GM19328 (cell line): Measurements from ENCODE around the gene MTX1.

Source experiments
- ATAC-seq: cut with Tn5 transposase; IDR thresholded peaks from one replicate; pipeline ENCODE4 v1.9.1; 2021; ENCODE audit warnings: mild to moderate bottlenecking, moderate library complexity; ENCODE audit not compliant: unreplicated experiment

The MTX1 gene

DNA sequence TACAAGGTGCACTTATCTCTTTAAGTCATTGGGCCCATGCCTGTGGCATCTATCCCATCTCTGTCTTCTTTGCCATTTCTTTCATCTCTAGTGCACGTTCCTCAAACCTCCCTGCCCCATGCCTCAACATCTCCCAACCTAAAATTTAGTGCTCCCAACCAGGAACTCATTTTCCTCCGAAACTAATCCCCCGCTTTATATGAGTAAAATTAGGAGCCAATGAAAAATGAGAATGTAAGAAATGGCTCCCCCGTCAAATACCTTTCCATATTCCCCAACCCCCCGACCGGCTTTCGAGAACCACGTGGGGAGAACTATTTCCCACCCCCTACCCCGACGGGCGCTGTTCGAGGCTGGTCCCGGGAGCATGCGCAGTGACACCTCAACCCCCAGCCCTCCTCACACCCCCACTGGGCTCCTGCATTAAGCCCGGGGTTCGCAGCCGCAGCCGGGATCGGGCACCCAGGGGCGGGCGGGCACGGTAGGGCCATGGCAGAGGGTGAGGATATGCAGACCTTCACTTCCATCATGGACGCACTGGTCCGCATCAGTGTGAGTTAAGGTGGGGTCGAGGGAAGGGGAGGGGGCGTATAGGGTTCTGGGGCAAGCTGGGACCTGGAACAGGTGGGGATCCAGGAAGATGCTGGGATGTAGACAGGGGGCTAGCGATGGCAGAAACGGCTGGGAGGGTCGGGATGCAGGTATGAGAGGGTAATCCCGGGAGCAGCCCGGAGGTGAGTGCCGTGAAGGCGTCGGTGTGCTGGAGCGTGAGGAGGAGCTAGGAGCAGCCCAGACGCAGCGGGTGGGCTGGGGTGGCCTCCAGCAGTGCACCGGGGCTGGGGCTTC, 34.8 kb upstream of the MTX1 start, which contains the start of gene TRIM46:
Gene TRIM46, plus strand, starts transcription at position 372 of the 846 bp plus-strand sequence. Its CDS starts 118 bp downstream, at position 490.
- no peak for ATAC-seq

DNA sequence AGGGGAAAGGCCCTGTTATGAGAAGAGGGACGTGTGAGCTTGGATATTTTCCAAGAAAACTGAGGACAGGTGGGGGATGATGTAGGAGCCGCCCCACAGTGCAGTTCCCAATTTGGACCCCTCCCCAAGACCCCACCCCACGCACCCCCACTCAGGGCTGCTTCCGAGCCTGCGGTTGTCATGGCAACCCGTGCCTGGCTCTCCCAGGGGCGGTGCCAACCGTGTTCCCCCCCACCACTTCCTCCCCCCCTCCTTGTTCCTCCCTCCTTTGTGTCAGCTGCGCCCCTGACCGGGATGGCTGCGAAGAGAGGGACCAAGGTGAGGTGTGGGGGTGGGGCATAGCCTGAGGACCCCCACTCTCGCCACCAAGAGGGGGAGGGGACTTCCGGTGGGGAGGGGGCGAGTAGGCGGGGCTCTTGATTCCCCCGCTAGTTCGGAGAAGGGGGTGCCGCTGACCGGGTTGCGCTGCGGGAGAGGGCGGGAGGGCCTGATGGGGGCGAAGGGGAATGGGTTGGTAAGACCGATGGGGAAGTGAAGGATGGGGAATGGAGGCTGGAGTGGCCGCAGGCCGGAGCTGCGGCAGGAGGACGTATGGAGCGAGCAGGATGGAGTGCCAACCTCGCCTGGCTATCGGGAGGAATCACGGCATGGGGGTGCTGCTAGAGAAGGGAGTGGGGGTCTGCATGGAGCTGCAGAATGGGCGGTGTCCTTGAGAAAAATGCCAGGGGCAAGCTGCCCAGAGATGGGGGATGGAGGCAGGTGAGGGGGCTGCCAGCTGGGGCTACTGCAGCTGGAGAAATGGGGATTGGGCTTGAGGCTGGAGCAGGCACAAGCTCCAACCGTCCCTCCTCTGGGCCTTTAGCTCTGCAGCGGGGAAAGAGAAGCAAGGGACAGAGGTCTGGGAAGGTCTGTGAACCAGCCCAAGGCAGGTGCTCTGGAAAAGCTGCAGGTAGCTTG, 33.9 kb upstream of the MTX1 start:
- ATAC-seq: no peak

DNA sequence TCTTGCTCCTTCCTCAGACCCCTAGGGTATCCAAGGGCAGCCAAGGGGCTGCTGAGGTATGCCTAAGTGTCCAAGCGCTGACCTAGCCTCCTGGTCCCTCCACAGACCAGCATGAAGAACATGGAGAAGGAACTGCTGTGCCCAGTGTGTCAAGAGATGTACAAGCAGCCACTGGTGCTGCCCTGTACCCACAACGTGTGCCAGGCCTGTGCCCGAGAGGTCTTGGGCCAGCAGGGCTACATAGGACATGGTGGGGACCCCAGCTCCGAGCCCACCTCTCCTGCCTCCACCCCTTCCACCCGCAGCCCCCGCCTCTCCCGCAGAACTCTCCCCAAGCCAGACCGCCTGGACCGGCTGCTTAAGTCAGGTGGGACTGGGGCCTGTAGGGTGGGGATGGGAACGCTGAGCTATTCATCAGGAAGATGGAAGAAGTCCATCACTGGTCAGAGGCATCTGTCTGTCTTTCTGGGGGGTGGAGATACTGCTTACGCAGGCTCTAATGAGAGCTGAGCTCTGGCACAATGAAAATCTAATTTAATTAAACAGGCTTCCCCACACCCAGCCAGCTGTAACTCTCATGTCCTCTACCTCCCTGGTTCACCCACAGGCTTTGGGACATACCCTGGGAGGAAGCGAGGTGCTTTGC, 33.1 kb upstream of the MTX1 start:
- ATAC-seq: no peak

DNA sequence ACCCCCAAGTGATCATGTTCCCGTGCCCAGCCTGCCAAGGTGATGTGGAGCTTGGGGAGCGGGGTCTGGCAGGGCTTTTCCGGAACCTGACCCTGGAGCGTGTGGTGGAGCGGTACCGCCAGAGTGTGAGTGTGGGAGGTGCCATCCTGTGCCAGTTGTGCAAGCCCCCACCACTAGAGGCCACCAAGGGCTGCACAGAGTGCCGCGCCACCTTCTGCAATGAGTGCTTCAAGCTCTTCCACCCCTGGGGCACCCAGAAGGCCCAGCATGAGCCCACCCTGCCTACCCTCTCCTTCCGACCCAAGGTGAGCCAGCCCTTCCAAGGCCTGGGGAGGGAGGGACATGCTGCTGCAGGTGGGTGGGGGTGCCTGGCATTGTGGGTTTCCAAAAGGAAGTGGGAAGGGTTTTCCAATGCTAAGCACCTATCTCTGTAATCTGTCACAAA, 32.5 kb upstream of the MTX1 start:
- ATAC-seq: no peak

DNA sequence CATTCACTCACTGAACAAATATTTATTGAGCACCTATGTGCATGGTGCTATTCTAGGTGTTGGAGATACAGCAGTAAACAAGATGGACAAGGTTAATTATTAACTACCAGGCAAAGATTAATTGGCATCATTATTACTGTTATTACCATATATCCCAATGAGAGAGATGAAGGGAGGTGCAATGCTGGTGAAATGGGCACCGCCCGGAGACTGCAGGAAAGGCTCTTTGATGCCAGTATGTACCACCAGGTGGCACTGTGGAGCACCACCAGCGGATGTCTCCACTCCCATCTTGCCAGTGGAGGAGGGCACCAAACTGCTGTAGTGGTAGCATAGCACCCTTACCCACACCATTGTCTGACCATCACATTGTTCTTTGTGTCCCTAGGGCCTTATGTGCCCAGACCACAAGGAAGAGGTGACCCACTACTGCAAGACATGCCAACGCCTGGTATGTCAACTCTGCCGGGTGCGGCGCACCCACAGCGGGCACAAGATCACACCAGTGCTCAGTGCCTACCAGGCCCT, 31.9 kb upstream of the MTX1 start:
- ATAC-seq: no peak

DNA sequence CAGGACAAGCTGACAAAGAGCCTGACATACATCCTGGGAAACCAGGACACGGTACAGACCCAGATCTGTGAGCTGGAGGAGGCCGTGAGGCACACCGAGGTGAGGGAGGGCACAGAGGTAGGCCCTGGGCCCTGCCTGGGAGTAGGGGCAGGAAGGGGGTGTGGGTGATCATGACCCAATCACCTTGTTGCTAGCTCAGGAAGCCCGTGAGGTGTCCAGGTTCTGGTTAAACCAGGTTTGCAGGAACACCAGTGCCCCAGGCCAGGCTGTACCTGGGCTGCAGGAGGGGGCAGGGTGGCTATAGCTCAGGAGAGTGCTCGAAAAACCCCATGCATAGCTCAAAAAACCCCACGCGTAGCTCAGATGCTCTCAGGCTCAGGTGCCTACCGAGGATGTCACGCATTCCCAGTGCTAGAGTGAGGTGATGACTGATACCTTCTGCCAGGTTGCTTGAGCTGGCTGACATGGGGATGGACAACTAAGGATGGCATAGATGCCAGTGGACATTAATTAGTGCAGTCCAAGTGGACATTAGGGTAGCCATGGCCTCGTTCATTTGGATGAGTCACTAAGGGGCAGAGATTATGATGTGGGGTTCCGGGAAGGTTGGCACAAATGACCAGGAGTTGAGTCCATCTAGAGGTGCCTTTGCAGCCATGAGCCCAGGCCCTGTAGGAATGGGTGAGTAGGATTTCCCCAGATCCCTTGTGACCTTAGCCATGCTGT, 31.1 kb upstream of the MTX1 start:
- ATAC-seq: no peak

DNA sequence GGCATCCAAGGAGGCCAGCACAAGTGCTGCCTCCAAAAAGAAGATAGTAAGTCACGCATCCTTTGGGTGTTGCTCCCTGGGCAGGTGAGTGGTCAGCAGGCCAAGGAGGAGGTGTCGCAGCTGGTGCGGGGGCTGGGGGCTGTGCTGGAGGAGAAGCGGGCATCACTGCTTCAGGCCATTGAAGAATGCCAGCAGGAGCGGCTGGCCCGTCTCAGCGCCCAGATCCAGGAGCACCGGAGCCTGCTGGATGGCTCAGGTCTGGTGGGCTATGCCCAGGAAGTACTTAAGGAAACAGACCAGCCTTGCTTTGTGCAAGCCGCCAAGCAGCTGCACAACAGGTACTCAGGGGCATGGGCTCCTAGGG, 30.6 kb upstream of the MTX1 start:
- ATAC-seq: no peak

DNA sequence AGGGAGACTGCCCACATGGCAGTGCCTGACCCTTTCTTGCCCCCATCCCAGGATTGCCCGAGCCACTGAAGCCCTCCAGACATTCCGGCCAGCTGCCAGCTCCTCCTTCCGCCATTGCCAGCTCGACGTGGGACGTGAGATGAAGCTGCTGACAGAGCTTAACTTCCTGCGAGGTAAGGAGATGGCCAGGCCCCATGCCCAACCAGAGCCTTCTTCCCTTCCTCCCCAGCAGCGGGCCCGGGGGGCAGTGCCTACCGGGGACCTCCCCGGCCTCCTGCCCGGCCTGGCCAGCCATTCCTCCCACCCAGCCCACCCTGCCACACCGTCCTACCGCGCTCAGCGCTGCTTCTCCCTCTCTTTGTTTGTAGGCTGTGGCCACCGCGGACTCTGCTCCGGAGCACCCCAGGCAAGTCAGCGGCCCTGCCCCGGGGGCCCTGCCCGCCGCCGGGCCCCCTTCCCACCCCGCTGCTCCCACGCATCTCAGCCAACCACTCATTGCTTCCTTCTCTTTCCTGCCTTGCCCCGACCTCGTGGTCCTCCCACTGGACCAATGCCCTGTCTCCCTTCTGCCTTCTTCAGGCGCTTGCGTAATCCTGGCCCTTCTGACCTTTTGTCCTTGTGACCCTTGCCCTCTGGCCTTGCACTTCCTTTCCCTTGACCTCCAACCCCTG, 29.9 kb upstream of the MTX1 start:
- ATAC-seq: no peak

DNA sequence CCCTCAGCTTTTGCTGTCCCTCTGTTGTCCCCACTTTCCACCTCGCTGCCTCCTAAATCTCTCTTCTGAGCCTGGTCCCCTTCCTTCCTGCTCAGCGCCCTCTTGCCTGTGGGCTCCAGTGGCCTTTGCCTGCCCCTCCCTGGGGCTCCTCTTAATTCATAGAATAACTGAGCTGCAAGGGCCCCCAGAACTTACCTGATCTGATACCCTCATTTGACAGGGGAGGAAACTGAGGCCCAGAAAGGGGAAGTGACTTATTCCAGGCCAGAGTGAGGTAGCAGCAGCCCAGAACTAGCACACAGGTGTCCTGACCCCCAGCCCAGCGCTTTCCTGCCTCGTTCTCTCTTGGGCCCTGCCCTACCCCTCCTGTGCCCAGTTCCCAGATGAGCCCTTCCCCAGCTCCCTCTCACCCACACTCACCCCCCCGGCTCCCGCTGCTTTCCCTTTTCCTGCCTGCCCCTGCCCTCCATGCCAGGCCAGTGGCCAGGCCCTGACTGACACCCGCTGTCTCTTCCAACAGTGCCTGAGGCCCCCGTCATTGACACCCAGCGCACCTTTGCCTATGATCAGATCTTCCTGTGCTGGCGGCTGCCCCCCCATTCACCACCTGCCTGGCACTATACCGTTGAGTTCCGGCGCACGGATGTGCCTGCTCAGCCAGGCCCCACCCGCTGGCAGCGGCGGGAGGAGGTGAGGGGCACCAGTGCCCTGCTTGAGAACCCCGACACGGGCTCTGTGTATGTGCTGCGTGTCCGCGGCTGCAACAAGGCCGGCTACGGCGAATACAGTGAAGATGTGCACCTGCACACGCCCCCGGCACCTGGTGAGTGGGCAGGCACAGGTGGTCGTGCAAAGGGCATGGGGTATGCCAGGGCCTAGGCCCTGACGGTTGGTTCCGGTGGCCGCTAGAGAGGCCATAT, 29.1 kb upstream of the MTX1 start:
- no peak for ATAC-seq

DNA sequence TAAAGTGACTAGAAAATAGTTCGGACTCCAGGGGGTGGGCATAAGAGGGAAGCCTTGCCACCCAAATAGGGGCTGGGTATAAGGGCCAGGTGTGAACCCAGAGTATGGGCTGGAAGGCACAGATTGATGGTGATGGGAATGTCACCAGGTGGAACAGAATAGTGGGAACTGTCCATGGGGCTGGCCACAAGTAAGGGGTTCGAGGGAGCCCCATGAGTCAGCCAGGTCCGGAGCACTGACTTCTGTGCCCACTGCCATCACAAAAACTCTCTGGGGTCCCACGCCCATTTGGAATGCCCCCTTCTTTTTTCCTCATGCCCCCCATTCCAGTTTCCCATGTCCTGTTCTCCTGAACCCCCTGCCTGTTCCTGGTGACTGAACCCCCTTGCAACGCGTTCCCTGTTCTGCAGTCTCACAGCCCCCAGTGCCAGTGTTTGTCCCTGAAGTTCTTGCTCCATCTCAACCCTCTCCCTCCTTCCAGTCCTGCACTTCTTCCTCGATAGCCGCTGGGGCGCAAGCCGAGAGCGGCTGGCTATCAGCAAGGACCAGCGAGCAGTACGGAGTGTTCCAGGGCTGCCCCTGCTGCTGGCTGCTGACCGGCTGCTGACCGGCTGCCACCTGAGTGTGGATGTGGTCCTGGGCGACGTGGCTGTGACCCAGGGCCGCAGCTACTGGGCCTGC, 27.0 kb upstream of the MTX1 start:
- ATAC-seq: no peak

DNA sequence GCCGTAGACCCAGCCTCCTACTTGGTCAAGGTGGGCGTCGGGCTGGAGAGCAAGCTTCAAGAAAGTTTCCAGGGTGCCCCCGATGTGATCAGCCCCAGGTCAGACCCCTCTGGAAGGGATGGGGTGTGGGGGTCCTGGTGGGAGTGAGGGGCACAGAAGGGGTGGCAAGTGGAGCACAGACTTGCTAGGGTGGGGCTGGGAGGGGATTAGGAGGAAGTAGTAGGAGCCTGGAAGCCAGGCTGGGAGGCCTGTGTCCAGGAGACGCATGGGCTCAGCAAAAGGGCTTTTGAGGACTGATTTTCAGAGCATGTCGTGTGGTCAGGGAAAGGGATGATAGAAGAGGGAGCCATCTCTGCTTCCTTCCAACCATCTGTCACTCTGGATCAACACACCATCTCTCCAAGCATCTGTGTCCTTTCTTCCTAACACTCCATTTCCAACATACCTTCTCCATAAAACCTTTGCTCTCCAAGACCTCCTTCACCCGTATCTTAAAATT, 26.4 kb upstream of the MTX1 start:
- ATAC-seq: no peak

DNA sequence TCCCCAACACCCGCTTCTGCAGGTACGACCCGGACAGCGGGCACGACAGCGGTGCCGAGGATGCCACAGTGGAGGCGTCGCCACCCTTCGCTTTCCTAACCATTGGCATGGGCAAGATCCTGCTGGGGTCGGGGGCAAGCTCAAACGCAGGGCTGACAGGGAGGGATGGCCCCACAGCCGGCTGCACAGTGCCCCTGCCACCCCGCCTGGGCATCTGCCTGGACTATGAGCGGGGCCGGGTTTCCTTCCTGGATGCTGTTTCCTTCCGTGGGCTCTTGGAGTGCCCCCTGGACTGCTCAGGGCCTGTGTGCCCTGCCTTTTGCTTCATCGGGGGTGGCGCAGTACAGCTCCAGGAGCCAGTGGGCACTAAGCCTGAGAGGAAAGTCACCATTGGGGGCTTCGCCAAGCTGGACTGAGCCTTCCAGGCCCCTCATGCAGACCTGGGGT, 24.7 kb upstream of the MTX1 start:
- ATAC-seq: no peak

DNA sequence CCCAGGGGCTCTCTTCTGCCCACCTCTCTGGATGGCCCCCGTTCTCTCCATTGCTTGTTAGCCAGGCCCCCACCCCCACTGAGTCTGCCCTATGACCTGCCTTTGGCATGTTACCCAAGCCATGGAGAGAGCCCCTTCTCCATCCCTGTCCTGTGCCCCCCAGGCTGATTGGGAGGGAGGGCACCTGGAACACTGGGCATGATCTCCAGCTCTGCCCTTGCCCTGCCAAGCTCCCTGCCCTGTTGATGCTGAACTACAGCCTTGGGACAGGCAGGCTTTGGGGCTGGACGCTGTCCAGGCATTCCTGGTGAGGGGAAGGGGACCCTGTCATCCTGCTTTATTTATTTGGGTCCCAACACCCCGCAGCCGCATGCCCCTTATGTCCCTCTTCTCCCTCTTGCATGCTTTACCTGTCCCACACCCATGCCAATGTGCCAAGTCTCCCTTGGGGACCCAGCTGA, 24.1 kb upstream of the MTX1 start:
- ATAC-seq: no peak

DNA sequence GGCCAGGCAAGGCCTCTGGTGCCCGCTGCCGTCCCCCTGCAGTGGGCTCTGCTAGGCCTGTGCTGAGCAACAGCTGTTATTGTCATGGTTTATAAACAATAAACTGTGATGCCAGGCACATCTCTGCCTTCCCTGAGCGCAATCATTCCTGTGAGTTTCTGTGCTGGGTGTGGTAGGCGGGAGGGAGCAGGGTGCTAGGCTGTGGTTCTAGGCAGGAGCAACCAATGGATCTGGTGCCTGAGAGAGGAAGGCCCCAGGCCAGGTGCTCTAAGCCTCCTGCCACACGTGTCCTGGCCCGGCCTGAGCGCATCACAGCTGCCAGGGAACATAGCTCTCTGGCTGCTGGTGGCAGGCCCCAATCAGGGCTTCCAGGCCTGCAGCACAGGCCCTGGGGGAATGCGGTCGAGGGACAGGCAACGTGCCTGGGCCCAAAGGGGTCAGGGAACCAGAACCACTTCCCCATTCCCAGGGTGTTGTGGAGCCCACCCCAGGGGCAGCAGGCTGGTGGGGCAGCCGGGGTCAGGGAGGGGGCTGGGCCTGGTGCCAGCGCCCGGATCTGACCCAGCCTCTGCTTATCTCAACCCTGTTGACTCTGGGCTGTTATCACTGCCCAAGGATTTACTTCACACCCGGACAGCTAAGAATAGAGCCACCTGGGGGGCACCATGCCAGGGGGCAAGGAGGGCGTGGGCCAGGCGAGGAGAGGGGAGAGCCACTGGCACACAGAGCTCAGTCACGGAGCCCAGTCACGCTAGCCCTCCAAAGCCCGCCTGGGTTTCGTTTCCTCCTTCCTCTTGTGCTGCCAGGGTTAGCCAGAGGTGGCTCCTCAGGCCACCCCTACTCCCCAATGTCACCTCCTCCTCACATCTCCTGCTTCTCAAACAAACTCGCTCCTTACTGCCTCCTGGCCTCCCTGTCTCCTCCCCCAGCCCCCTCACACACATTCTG, 23.4 kb upstream of the MTX1 start:
- ATAC-seq: no peak

DNA sequence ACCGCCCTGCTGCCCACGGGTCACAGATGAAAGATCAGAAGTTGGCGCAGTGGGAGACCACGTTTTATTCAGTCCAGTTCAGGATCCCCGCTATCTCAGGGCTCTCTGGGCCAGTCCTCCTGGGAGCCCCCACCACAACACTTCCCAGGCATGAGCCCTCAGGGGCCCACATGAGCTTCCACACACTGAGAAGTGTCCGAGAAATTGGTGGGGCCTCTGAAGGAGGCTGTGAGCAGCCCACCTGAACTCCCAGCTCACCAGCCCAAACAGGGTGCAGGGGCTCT, 22.8 kb upstream of the MTX1 start:
- no peak for ATAC-seq

DNA sequence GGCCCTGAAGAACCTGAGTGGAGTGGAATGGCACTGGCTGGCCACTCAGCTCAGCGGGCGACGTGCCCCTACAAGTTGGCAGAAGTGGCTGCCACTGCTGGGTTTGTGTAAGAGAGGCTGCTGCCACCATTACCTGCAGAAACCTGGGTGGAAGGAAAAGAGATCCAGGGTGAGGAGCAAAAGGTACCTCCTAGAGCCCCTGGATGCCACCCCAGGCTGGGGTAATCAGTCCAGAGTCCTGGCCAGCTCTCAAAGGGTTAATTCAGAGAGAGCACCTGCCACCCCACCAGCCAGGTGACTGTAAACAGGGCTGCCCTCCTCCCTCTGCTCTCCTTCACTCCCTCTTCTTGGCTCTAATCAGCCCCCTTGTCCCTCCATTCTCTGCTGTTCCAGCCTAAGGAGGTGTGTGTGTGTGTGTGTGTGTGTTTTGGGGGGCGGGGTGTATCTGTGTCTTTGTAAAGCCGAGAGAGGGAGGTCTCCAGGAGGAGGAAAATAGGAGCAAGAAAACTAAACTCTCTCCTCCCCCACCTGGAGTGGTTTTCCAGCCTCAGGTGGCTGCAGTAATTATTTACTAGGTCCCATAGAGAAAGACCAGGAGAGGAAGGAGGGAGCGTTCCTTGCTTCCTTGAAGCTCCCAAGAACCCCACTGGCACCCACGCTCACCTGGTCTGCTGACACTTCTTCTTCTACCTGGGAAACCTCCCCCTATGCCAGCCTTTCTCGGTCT, 22.3 kb upstream of the MTX1 start:
- ATAC-seq: no peak
